Spleen (tissue), 13 donors: ENCODE data around the gene GADL1. TPM values are rescaled to one million over a fixed set of nuclear protein-coding genes. Genes with fewer than 3 reads are reported as not detected.

Source experiments
- DNase-seq: peaks from one replicate; pipeline ENCODE4 v3.0.0-alpha.2; 2020
- H3K27ac ChIP-seq, 8 donors: fragments of 200-600 bp; sonication (generic) in 7 of 8; 1 replicate in 4 of 8; 2 replicates in 4 of 8; pipeline versions ENCODE4 v1.5.0 to v1.8.0; 2016 to 2021; ENCODE audit warnings: inconsistent platforms in 4 of 8, mild to moderate bottlenecking in 4 of 8, moderate library complexity in 1 of 8
- H3K27me3 ChIP-seq, 7 donors: fragments of 200-600 bp; sonication (generic) in 6 of 7; replicated peaks in 1 of 7; 1 replicate in 4 of 7; 2 replicates in 3 of 7; pipeline versions ENCODE4 v1.5.0 to v1.8.0; 2016 to 2021; ENCODE audit warnings: inconsistent platforms in 3 of 7, mild to moderate bottlenecking in 1 of 7
- H3K36me3 ChIP-seq, 6 donors: fragments of 200-600 bp; sonication (generic) in 5 of 6; 1 replicate in 4 of 6; 2 replicates in 2 of 6; pipeline versions ENCODE4 v1.5.0 to v1.8.0; 2016 to 2021; ENCODE audit warnings: inconsistent platforms in 2 of 6
- H3K4me1 ChIP-seq, 6 donors: fragments of 200-600 bp; sonication (generic) in 5 of 6; 1 replicate in 3 of 6; 2 replicates in 3 of 6; pipeline versions ENCODE4 v1.5.0 to v1.8.0; 2016 to 2021; ENCODE audit warnings: inconsistent platforms in 3 of 6
- H3K4me3 ChIP-seq, 8 donors: fragments of 200-600 bp; sonication (generic) in 7 of 8; 1 replicate in 4 of 8; 2 replicates in 4 of 8; pipeline versions ENCODE4 v1.5.0 to v1.8.0; 2016 to 2021; ENCODE audit warnings: inconsistent platforms in 4 of 8, mild to moderate bottlenecking in 4 of 8, moderate library complexity in 2 of 8
- H3K9me3 ChIP-seq, 8 donors: fragments of 200-600 bp; sonication (generic) in 7 of 8; 1 replicate in 4 of 8; 2 replicates in 4 of 8; pipeline versions ENCODE4 v1.5.0 to v1.8.0; 2016 to 2021; ENCODE audit warnings: inconsistent platforms in 4 of 8
- CTCF ChIP-seq, 11 experiments: fragments of 200-600 bp in 7 of 11; fragments of 450-650 bp in 4 of 11; sonication (generic) in 4 of 11; IDR thresholded peaks in 8 of 11; conservative IDR thresholded peaks in 3 of 11; 1 replicate in 7 of 11; 2 replicates in 4 of 11; pipeline versions ENCODE4 v1.4.0 to v1.8.0; 2016 to 2021; ENCODE audit warnings: antibody characterized with exemption in 11 of 11, inconsistent platforms in 4 of 11, mild to moderate bottlenecking in 1 of 11
- POLR2A ChIP-seq, 3 donors: fragments of 450-650 bp; IDR thresholded peaks; one replicate each; pipeline ENCODE4 v1.5.1; 2017; ENCODE audit warnings: antibody characterized with exemption in 3 of 3, mild to moderate bottlenecking in 1 of 3
- POLR2AphosphoS5 ChIP-seq, 3 donors: sonication (generic); formaldehyde crosslinking; IDR thresholded peaks; one replicate each; pipeline ENCODE4 v1.5.1; 2017; ENCODE audit warnings: antibody characterized with exemption in 3 of 3
- WGBS, 5 donors: extraction: QIAGEN DNeasy Blood & Tissue Kit in 3 of 5; methylation state at CpG; one replicate each; pipeline versions ENCODE4 v1.1.5 to v1.1.7; 2013 to 2018; 5-methylcytosine and 5-hydroxymethylcytosine counted together
- intact Hi-C: fragments of 100-400 bp; cut with DNase I; formaldehyde crosslinking; loops from one replicate; pipeline ENCODE4 v1.15.0; 2023; ENCODE audit warnings: low total_unique reads
- long read RNA-seq, 2 donors: transcript quantifications; one replicate each; lab custom pipeline, GENCODE V29; 2026
- polyA plus RNA-seq, 3 donors: library from polyadenylated mRNA; stranded (reverse); fragments of 200-250 nt; gene quantifications; one replicate each; pipeline ENCODE4 v1.2.1, GENCODE V29; 2013
- total RNA-seq, 7 donors: library from RNA; depleted of rRNA in 3 of 7; stranded (reverse); fragments of >200 nt in 3 of 7; fragmentation: NEBNext Ultra II Directional in 4 of 7; extraction: Animal tissue kit (Norgen Biotek cat#: 25700) in 4 of 7; gene quantifications; one replicate each; pipeline versions ENCODE4 v1.1.0 to v1.2.1, GENCODE V29; 2016 to 2021
- donor health status: healthy with polysubstance abuse.
- donor health status: DM: no; HTN: no; CAD: no; lungs with moderate emphysema.
- donor health status: DM: no; HTN: no; CAD: no.
- donor health status: Bipolar disorder and iron deficiency.
- donor health status: healthy.
- donor health status: DM: no; HTN: no; CAD: no.
- donor health status: DM: yes; HTN: yes; CAD: no.

The GADL1 gene
- under 1 TPM in 2 of 7 donors, not detected in 5; 0.12 to 0.16 TPM for total RNA-seq
- polyA plus RNA-seq: under 1 TPM in 2 of 3 donors, not detected in 1; 0.02 to 0.03 TPM
- long read RNA-seq, donor 1: 0 reads
- long read RNA-seq, donor 2: 0 reads

GRCh38 chr3:30894521-30895251 is at the start of gene GADL1:
Gene GADL1, minus strand, starts transcription at chr3:30894661. Its CDS starts 47 bp downstream, at chr3:30894614.
- 3 to 6% (median 4%) methylated on average over 31 to 38 of the region's 38 CpGs for WGBS, 5 donors
- H3K27me3 ChIP-seq: peaks cover 0 to 53% (median 15%) of the 10 kb centered on the region in 7 donors
- peak; percentile 74 for DNase-seq
- H3K4me1 ChIP-seq: peaks cover 0 to 15% (median 12%) of the 10 kb centered on the region in 6 donors
- H3K4me3 ChIP-seq: peak within 1 kb of the TSS; percentile 30 to 73 (median 46)
- H3K27ac ChIP-seq: no peak within 1 kb of the TSS
- no peaks in the 10 kb centered on the region for H3K36me3 ChIP-seq
- TF ChIP-seq CTCF (IDR thresholded peaks at IDR 0.05 in 8 of 11, conservative IDR thresholded peaks at IDR 0.05 in 3 of 11) (no peak), POLR2A (IDR thresholded peaks at IDR 0.05) (no peak), POLR2AphosphoS5 (IDR thresholded peaks at IDR 0.05) (no peak)
- intact Hi-C loops: no loop called here
- H3K9me3 ChIP-seq: no peaks in the 10 kb centered on the region

GRCh38 chr3:30944124-30944523 is 49.7 kb upstream of the GADL1 start:
- Histone ChIP-seq H3K4me3 (no peak overlapping the region), H3K9me3 (no peaks in the 10 kb centered on the region), H3K27me3 (no peaks in the 10 kb centered on the region), H3K27ac (no peak overlapping the region), H3K4me1 (peaks cover 0 to 4% (median 0%) of the 10 kb centered on the region in 6 donors), H3K36me3 (no peaks in the 10 kb centered on the region)
- no peak for TF ChIP-seq CTCF (IDR thresholded peaks at IDR 0.05 in 8 of 11, conservative IDR thresholded peaks at IDR 0.05 in 3 of 11)
- TF ChIP-seq POLR2A (IDR thresholded peaks at IDR 0.05): no peak
- no peak for TF ChIP-seq POLR2AphosphoS5 (IDR thresholded peaks at IDR 0.05)
- no peak for DNase-seq
- WGBS, 5 donors: 67 to 85% (median 80%) methylated on average over 2 of the region's 2 CpGs
- intact Hi-C loops: no loop called here

- WGBS, 5 donors: 75 to 93% (median 84%) methylated on average over 6 of the region's 6 CpGs
- Histone ChIP-seq H3K4me1 (no peaks in the 10 kb centered on the region), H3K9me3 (no peaks in the 10 kb centered on the region), H3K36me3 (no peaks in the 10 kb centered on the region), H3K27ac (no peak overlapping the region), H3K27me3 (no peaks in the 10 kb centered on the region), H3K4me3 (no peak overlapping the region)
- no peak for DNase-seq
- TF ChIP-seq POLR2A (IDR thresholded peaks at IDR 0.05) (no peak), POLR2AphosphoS5 (IDR thresholded peaks at IDR 0.05) (no peak), CTCF (IDR thresholded peaks at IDR 0.05 in 8 of 11, conservative IDR thresholded peaks at IDR 0.05 in 3 of 11) (no peak)
- intact Hi-C loops: no loop called here
Observed at GRCh38 chr3:30943206-30943605, 48.7 kb upstream of the GADL1 start.

- H3K27me3 ChIP-seq: no peaks in the 10 kb centered on the region
- 90 to 97% (median 91%) methylated on average over 2 of the region's 2 CpGs for WGBS, 5 donors
- DNase-seq: no peak
- TF ChIP-seq POLR2AphosphoS5 (IDR thresholded peaks at IDR 0.05) (no peak), POLR2A (IDR thresholded peaks at IDR 0.05) (no peak), CTCF (IDR thresholded peaks at IDR 0.05 in 8 of 11, conservative IDR thresholded peaks at IDR 0.05 in 3 of 11) (no peak)
- H3K36me3 ChIP-seq: no peaks in the 10 kb centered on the region
- no peaks in the 10 kb centered on the region for H3K4me1 ChIP-seq
- no peak overlapping the region for H3K4me3 ChIP-seq
- no peaks in the 10 kb centered on the region for H3K9me3 ChIP-seq
- intact Hi-C loops: no loop called here
- H3K27ac ChIP-seq: no peak overlapping the region
Observed at GRCh38 chr3:30941342-30941741, 46.9 kb upstream of the GADL1 start.
